NCI-H345 treated with DMSO at 0.1 percent for 48 hours (cell line): ENCODE results near the gene PCDHA8.
"Not testable (repeated sequence)": the region's sequence is repeated elsewhere in the genome, so short reads cannot be mapped to it uniquely, and the experiment has no call there.

Experiments
- DNase-seq: peaks from one replicate; lab custom pipeline; 2025; ENCODE audit not compliant: unreplicated experiment; lab: John Stamatoyannopoulos, UW

Gene PCDHA8

DNA sequence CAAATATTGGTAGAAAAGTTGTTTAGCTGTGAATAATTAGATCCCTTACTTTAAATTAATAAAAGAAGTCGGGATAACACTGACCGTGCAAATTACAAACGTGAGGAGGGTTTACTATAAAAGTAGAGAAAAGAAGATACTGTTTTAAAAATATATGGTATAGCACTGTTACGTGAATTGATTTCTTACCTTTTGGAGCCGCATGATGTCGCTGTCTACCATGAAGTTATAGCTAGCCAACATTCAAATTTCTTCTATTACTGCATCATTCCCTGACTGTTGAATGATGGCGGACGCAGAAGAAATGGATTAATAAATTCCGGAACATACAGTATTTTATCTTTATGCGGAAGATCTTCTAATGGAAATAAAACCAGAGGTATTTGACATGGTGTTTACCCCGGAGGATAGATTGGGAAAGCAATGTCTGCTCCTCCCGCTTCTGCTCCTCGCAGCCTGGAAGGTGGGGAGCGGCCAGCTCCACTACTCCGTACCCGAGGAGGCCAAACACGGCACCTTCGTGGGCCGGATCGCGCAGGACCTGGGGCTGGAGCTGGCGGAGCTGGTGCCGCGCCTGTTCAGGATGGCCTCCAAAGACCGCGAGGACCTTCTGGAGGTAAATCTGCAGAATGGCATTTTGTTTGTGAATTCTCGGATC, 13.2 kb upstream of the PCDHA8 start, which contains the start of gene PCDHA6:
PCDHA6 (plus strand) TSS at position 257 of the 658 bp plus-strand sequence; CDS start at position 389, 132 bp downstream.
- no peak for DNase-seq

DNA sequence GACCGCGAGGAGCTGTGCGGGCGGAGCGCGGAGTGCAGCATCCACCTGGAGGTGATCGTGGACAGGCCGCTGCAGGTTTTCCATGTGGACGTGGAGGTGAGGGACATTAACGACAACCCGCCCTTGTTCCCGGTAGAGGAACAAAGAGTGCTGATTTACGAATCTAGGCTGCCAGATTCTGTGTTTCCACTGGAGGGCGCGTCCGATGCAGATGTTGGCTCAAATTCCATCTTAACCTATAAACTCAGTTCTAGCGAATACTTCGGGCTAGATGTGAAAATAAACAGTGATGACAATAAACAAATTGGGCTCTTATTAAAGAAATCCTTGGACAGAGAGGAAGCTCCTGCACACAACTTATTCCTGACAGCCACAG, 12.6 kb upstream of the PCDHA8 start:
- DNase-seq: no peak

GRCh38 chr5:140829511-140830501, 11.2 kb upstream of the PCDHA8 start:
- not testable (repeated sequence) for DNase-seq

DNA sequence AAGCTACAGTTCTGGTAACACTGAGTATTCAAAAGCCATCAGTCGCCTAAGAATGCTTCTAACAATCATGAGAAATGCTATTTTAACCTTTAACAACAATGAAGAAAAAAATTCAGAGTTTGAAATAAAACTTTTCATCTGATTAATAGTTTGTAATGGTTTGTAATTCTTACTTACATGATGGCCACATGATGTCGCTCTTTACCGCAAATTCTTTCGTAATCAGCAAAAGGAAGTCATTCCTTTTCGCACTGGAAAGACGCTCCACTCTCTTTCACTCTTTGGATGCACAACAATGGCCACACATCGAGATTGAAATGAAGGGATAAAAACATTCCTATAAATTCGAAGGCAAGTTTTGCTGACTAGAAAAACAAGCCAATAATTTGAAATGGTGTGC, 7.0 kb upstream of the PCDHA8 start, which contains the start of gene PCDHA7:
PCDHA7 (plus strand) TSS at position 277 of the 400 bp plus-strand sequence; CDS start at position 392, 115 bp downstream.
- DNase-seq: peak; percentile 16

GRCh38 chr5:140834439-140835008, 6.5 kb upstream of the PCDHA8 start:
- not testable (repeated sequence) for DNase-seq

- DNase-seq: no peak
These were observed 5.1 kb upstream of the PCDHA8 start for GRCh38 chr5:140835622-140836510.

DNA sequence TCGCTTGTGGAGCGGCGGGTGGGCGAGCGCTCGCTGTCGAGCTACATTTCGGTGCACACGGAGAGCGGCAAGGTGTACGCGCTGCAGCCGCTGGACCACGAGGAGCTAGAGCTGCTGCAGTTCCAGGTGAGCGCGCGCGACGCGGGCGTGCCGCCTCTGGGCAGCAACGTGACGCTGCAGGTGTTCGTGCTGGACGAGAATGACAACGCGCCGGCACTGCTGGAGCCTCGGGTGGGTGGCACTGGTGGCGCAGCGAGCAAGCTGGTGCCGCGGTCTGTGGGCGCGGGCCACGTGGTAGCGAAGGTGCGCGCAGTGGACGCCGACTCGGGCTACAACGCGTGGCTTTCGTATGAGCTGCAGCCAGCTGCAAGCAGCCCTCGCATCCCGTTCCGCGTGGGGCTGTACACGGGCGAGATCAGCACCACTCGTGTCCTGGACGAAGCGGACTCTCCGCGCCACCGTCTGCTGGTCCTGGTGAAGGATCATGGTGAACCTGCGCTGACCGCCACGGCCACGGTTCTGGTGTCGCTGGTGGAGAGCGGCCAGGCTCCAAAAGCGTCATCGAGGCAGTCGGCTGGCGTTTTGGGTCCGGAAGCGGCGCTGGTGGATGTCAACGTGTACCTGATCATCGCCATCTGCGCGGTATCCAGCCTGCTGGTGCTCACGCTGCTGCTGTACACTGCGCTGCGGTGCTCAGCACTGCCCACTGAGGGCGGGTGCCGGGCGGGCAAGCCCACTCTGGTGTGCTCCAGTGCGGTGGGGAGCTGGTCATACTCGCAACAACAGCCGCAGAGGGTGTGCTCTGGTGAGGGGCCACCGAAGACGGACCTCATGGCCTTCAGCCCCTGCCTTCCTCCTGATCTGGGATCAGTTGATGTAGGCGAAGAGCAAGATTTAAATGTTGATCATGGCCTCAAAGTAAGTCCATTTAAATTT, 2.1 kb downstream of the PCDHA8 start:
- no peak for DNase-seq

- DNase-seq: not testable (repeated sequence)
These were observed 7.4 kb downstream of the PCDHA8 start, which contains the start of gene PCDHA9 for GRCh38 chr5:140848139-140849102. Gene PCDHA9, plus strand, starts transcription at chr5:140848382. Its CDS starts 114 bp downstream, at chr5:140848496.

DNA sequence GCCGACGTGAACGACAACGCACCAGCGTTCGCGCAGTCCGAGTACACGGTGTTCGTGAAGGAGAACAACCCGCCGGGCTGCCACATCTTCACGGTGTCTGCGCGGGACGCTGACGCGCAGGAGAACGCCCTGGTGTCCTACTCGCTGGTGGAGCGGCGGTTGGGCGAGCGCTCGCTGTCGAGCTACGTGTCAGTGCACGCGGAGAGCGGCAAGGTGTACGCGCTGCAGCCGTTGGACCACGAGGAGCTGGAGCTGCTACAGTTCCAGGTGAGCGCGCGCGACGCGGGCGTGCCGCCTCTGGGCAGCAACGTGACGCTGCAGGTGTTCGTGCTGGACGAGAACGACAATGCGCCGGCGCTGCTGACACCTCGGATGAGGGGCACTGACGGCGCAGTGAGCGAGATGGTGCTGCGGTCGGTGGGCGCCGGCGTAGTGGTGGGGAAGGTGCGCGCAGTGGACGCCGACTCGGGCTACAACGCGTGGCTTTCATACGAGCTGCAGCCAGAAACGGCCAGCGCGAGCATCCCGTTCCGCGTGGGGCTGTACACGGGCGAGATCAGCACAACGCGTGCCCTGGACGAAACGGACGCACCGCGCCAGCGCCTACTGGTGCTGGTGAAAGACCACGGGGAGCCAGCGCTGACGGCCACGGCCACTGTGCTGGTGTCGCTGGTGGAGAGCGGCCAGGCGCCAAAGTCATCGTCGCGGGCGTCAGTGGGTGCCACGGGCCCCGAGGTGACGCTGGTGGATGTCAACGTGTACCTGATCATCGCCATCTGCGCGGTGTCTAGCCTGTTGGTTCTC, 9.0 kb downstream of the PCDHA8 start:
- DNase-seq: not testable (repeated sequence)

- no peak for DNase-seq
These were observed 15.0 kb downstream of the PCDHA8 start, which contains the start of gene PCDHA10 for GRCh38 chr5:140855772-140856674. Gene PCDHA10, plus strand, starts transcription at chr5:140855897. Its CDS starts 152 bp downstream, at chr5:140856049.

DNA sequence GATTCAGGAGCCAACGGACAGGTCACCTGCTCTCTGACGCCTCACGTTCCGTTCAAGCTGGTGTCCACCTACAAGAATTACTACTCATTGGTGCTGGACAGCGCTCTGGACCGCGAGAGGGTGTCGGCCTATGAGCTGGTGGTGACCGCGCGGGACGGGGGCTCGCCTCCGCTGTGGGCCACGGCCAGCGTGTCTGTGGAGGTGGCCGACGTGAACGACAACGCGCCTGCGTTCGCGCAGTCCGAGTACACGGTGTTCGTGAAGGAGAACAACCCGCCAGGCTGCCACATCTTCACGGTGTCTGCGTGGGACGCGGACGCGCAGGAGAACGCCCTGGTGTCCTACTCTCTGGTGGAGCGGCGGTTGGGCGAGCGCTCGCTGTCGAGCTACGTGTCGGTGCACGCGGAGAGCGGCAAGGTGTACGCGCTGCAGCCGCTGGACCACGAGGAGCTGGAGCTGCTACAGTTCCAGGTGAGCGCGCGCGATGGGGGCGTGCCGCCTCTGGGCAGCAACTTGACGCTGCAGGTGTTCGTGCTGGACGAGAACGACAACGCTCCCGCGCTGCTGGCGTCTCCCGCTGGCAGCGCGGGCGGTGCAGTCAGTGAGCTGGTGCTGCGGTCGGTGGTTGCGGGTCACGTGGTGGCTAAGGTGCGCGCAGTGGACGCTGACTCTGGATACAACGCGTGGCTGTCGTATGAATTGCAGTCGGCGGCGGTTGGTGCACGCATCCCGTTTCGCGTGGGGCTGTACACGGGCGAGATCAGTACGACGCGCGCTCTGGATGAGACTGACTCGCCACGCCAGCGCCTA, 16.4 kb downstream of the PCDHA8 start:
- DNase-seq: no peak

- DNase-seq: no peak
These were observed 16.9 kb downstream of the PCDHA8 start for GRCh38 chr5:140857987-140858240.

GRCh38 chr5:140862441-140863295, 21.7 kb downstream of the PCDHA8 start:
- DNase-seq: no peak

DNA sequence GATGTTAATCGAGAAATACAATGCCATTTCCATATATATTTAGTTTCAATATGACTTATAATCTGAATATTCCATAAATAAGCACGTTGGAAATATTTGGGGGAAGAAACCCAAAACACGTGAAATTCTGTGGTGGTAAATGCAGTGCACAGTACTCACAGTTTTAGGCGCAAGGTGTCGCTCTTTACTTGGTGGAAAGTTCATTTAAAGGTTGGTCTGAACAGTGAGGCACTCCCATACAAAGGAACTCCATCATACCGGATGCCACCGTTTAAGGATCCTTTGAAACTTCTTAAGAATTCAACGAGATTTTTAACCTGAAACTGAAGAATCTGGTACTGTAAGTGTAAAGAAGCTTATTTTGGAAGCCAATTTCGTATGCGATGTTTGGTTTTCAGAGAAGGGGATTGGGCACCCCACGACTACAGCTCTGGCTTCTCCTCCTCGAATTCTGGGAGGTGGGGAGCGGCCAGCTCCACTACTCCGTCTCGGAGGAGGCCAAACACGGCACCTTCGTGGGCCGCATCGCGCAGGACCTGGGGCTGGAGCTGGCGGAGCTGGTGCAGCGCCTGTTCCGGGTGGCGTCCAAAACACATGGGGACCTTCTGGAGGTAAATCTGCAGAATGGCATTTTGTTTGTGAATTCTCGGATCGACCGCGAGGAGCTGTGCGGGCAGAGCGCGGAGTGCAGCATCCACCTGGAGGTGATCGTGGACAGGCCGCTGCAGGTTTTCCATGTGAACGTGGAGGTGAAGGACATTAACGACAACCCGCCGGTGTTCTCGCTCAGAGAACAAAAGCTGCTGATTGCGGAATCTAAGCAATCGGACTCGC, 28.0 kb downstream of the PCDHA8 start, which contains the start of gene PCDHA11:
PCDHA11 (plus strand) TSS at position 237 of the 834 bp plus-strand sequence; CDS start at position 384, 147 bp downstream.
- no peak for DNase-seq
